Measurements from ENCODE around the gene ITGA2.
"Not testable (repeated sequence)": the region's sequence is repeated elsewhere in the genome, so short reads cannot be mapped to it uniquely, and the experiment has no call there.

The ITGA2 gene

GRCh38 chr5:52989025-52989780, at the start of gene ITGA2:
ITGA2 (plus strand) TSS chr5:52989352; CDS start chr5:52989469, 117 bp downstream.
- DNase-seq, result peak; percentile 55 to 82

DNA sequence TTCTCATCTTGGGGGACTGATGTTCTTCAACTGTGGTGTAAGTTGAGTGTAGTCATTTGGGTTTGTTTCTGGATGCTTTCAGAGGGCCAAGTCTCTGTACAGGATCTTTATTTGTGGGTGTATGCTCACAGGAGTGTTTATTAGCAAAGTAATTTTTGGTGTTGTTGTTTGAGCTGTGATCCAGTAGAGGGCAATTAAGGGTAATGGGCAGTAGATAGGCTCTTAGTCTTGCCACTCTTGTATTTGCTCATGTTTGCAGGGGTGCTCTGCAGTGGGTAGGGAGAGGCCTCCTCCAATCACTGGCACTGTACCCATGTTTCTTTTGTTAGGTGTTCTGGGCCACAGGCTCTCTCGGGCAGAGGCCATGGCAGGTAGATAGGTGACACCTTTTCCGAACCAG, 45.9 kb upstream of the ITGA2 start:
- DNase-seq, result peak in 1 of 2 experiments; percentile 28

GRCh38 chr5:52943808-52944207, 45.3 kb upstream of the ITGA2 start:
- DNase-seq, result no peak

- DNase-seq, result no peak
Measured at GRCh38 chr5:52945040-52945439, 44.1 kb upstream of the ITGA2 start.

DNA sequence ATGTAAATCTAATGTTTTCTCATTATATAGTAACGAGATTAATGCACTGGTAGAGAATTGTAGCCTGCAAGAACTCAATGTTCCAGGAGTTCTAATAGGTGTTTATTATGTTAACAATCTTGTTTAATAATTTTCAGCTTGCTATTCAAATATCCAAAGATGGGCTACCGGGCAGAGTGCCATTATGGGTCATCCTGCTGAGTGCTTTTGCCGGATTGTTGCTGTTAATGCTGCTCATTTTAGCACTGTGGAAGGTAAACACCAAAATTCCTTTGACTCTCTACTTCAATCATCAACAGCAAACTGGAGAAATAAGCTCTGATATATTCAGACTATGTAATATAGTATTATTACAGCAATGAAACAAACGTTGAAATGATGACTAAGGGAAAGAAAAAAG, 41.9 kb upstream of the ITGA2 start:
- no peak for DNase-seq

DNA sequence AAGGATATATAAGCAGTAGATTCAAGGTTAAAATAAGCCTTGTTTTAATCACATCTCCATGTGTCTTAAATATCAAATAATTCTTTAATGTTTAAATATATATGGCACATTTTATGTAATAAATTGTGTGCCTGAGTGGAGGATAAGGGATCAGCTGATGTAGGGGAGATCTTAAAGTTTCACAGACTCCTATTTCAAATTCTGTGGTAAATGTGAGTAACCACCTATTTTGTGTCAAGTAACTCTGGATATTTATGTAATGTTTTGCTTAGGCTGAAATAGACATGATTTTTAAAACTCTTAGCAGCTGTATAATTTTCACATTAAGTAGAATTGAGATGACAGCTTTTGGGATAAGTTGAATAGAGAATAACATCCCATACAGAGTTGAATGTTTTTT, 41.3 kb upstream of the ITGA2 start:
- no peak for DNase-seq

DNA sequence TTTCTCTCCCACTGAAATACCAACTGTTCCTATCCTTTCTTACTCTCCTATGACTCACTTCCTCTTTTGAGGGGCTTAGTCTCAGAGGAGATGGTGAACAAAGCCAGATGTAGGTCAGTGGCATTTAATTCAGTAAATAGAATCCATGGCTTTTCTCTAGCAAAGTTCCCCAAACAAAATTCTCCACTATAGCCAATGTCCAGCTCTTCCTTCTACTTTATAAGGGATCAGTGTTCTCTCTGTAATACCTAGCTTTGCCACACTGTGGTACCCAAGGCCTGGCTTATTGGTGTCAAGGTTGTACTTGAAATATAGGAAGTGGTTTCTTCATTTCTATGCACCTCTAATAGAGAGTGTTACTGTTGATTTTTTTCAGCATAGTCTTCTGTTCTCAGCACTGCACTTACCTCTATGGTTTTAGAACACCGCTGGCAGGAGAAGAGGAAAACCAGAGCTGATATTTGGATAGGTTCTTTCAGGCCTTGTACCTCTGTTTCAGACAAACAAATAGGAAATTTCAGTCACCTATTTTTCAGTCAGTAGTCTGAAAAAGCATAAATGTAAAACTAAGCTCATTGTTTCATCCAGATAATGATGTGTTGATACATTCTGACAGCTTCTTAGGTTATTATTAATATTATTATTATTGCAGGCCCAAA, 40.6 kb upstream of the ITGA2 start:
- DNase-seq, result peak; percentile 64 to 91

DNA sequence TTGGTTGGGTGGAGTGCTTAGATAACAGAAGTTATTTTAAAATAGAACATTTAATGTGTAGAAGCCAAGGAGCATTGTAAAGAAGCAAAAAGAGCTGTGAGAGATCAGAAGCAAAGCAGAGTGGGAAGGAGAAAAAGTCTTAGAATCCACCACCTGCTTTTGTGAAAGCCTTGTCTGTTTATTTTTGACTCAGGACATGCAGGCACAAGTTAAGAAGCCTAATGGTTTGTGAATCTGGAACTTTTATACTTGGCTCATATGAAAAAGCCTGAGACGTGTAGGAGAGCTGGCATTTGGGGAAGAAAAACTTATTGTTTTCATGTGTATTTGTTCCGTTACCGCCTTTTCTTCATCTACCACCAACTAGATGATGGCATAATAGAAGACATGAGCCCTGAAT, 38.5 kb upstream of the ITGA2 start:
- DNase-seq, result no peak

DNA sequence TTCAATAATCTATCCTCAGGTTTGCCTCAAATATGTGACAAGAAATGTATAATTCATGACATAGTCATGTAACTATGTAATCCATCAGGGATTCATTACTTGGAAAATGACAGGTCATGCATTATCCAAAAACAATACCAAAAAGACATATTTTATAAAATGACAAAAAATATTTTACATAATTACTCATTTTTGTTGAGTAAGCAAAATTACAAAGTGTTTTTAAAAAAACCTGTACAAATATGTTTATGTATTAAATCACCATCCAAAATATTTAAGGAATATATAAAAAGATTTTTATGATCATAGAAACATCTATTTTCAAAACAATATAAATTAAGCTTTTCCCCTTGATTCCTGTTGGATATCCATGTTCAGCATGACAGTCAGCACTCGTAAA, 36.7 kb upstream of the ITGA2 start:
- no peak for DNase-seq

DNA sequence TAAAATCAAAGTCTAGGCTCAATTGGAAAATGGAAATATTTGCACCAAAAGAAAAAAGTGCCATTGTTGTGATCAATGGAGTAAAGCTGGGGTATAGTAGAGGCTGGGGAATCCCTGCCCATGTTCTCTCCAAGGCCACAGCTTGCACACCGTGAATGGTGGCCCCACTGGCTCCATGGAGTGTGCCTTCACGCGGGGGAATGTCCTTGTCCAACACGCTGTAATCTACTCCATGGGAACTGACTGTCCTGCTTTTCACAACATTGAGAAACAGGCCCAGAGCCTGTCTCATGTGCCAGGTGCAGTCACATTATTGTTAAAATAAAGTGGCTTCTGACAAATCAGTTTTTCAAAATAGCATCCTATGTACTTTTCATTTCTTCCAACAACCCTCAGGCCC, 33.1 kb upstream of the ITGA2 start:
- DNase-seq, result no peak

DNA sequence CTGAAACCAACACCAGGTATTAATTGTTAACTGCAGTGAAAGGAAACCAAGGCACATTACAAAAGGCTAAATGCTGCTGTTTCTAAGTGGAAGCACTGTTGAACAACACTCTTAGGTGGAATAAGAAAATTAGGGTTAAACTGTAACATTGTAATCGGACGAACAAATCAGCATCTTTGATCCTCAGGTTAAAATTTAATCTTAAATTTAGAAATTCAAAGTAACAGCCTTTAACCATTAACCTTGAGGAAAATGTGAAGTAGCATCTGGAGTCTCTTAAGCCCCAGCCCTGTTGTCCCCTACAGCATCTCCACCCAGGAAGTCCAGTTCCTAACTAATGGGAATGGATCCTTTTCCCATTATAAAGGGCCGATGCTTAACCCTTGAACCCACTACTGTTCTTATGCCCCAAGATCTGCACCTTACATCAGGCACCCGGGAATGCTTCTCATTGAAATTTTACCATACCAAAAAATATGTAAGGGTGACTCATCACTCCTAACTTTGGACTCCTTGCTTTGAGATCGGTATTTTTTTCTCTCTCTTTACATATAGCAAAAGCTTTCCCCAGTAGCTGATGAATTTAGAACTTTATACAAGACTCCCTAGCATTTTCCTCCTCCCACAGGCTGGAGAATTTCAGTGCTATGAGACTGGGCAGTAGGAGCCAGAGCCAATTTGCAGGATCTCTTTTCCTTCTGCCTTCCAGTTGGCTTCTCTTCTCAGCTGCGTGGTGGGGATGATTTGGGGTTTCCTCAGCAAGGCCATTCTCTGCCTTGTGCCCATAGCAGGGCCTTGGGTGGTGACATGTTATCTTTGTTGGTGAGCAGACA, 32.0 kb upstream of the ITGA2 start:
- DNase-seq, result no peak

DNA sequence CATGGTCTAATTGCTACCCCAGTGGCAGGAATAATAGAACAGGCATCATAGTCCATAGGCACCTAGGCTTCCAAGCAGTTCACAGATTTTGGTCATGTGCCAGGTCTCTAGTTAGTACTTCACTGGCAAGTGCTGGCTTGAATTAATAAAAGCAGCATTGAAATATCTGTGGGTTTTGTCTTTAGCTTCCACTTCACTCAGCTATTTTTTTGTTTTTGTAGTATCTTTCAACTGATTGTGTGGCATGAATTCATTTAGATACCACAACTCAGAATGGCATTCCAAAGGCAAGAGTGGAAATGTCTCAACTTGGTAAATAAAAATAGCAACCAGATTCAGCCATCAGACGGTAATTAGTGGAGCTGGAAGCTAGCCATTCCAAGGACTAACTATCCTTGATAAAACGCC, 27.9 kb upstream of the ITGA2 start:
- no peak for DNase-seq

DNA sequence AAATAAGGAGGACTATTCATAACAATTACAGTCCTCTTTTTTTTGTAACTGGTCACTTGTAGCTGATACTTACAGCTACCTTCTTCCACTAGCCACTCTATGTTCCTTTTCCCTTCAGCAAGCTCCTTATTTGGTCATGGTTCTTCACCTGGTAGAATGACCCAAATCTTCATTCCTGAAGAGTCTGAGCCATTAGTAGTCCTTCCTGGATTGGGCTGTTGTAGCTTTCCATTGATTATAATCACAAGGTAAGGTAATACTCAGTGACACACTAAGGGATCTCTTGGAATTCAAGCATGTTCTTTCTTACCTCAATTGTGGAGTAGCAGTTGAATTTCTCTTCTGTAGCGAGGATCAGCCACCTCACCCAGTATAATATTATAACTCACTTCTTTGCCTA, 25.5 kb upstream of the ITGA2 start:
- DNase-seq, result no peak

GRCh38 chr5:52964138-52964537, 25.0 kb upstream of the ITGA2 start:
- peak in 1 of 2 experiments; percentile 52 for DNase-seq

DNA sequence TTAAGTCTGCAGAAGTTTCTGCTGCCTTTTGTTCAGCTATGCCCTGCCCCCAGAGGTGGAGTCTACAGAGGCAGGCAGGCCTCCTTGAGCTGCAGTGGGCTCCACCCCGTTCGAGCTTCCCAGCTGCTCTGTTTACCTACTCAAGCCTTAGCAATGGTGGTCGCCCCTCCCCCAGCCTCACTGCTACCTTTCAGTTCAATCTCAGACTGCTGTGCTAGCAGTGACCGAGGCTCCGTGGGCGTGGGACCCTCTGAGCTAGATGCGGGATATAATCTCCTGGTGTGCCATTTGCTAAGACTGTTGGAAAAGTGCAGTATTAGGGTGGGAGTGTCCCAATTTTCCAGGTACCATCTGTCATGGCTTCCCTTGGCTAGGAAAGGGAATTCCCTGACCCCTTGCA, 13.0 kb upstream of the ITGA2 start:
- DNase-seq, result not testable (repeated sequence)

DNA sequence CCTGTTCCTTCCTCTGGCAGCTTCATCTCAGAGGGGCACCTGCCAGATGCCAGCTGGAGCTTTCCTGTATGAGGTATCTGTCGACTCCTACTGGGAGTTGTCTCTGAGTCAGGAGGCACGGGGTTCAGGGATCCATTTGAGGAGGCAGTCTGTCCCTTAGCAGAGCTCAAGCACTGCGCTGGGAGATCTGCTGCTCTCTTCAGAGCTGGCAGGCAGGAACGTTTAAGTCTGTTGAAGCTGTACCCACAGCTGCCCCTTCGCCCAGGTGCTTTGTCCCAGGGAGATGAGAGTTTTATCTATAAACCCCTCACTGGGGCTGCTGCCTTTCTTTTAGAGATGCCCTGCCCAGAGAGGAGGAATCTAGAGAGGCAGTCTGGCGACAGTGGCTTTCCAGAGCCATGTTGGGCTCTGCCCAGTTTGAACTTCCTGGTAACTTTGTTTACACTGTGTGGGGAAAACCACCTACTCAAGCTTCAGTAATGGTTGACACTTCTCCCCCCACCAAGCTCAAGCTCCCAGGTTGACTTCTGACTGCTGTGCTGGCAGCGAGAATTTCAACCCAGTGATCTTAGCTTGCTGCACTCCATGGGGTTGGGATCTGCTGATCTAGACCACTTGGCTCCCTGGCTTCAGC, 11.8 kb upstream of the ITGA2 start:
- no peak for DNase-seq

DNA sequence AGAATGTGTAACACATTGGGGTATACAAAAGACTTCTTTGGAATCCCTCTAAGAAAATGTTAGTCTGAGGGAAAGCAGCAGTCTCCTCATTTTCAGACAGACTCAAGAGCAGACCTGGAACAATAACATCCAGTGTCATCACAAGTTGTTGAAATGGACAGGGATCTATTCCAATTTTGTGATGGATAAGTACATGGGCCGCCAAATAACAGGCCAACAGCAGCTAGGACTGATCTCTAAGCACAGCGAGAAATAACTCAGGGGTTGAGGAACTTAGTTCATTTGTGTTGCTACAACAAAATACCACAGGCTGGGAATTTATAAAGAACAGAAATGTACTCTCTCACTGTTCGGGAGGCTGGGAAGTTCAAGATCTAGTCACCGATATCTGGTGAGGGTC, 7.6 kb upstream of the ITGA2 start:
- DNase-seq, result no peak

- peak in 1 of 2 experiments; percentile 16 for DNase-seq
Measured at GRCh38 chr5:52983731-52984636, 5.2 kb upstream of the ITGA2 start.

GRCh38 chr5:52985306-52985705, 3.8 kb upstream of the ITGA2 start:
- DNase-seq, result no peak

- DNase-seq, result peak; percentile 25 to 82
Measured at GRCh38 chr5:52987711-52988331, 1.3 kb upstream of the ITGA2 start.

GRCh38 chr5:52988335-52989024, 672 bp upstream of the ITGA2 start:
- peak in 1 of 2 experiments; percentile 41 for DNase-seq
